ENCODE results near the gene ITPKC. TPM values are rescaled to one million over a fixed set of nuclear protein-coding genes. Genes with fewer than 3 reads are reported as not detected.
"Not testable (repeated sequence)": the region's sequence is repeated elsewhere in the genome, so short reads cannot be mapped to it uniquely, and the experiment has no call there.

ITPKC gene
- total and polyA plus RNA-seq, 3 experiments from 2014 or later = 5.5 to 8.9 (median 5.7) TPM

DNA sequence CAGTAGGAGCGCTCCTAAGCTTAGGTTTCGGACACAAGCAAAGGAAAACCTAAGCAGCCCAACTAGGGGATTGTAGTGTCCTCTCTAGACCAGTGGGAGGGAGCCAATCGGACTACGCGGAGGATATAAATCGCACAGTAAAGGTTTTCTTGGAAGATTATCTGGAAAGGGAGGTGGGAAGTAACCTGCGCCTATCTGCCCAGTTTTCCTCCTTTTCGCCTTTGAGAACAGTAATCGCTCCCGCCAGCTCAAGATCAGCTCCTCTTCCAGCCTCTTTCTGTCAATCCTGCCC lies 60.7 kb downstream of the ITPKC start:
- peak overlapping the region; percentile 98 for H3K4me3 ChIP-seq (ENCODE audit: low read length)
- POLR2A ChIA-PET = interaction anchor here (0.5 to 4.1 kb wide), 18 partner anchors 9 to 486 kb away, joined by 3 to 110 read pairs (median 4); partner anchors contain the start of genes ACTMAP, C19orf47, COQ8B and EGLN2
- Mint-ChIP-seq H3K27me3 (peaks cover 0 to 1% of the 10 kb centered on the region in 2 donors), H3K4me1 (peaks cover 33 to 46% (median 36%) of the 10 kb centered on the region in 3 donors), H3K36me3 (peaks cover 0 to 32% (median 5%) of the 10 kb centered on the region in 3 donors), H3K27ac (peak overlapping the region; percentile 95 to 99 (median 98)), H3K4me3 (peak overlapping the region; percentile 88 to 98 (median 92)), H3K9me3 (no peaks in the 10 kb centered on the region)
- H3K27me3 ChIP-seq (ENCODE audit: insufficient read depth, low read length, poor library complexity, severe bottlenecking) = no peaks in the 10 kb centered on the region
- H3K36me3 ChIP-seq (ENCODE audit: insufficient read depth, low read length) = no peaks in the 10 kb centered on the region
- DNase-seq = no peak
- CTCF ChIA-PET = interaction anchor here (0.9 to 3.9 kb wide), 12 partner anchors 10 to 168 kb away, joined by 4 to 38 read pairs (median 9); partner anchors contain the start of genes ACTMAP, EGLN2 and SNRPA
- peaks cover 31% of the 10 kb centered on the region for H3K4me1 ChIP-seq (ENCODE audit: insufficient read depth, low read length)
- no peaks in the 10 kb centered on the region for H3K9me3 ChIP-seq (ENCODE audit: low read length)
- peak overlapping the region; percentile 95 for H3K27ac ChIP-seq (ENCODE audit: low read depth, low read length)

- H3K4me1 ChIP-seq (ENCODE audit: insufficient read depth, low read length) = peaks cover 31% of the 10 kb centered on the region
- Mint-ChIP-seq H3K4me1 (peaks cover 33 to 46% (median 36%) of the 10 kb centered on the region in 3 donors), H3K4me3 (peak within 1 kb of the TSS; percentile 88 to 98 (median 92)), H3K36me3 (peaks cover 0 to 36% (median 5%) of the 10 kb centered on the region in 3 donors), H3K9me3 (no peaks in the 10 kb centered on the region), H3K27me3 (peaks cover 0 to 1% of the 10 kb centered on the region in 2 donors), H3K27ac (peak within 1 kb of the TSS; percentile 95 to 99 (median 98))
- H3K9me3 ChIP-seq (ENCODE audit: low read length) = no peaks in the 10 kb centered on the region
- DNase-seq = peak; percentile 100
- H3K36me3 ChIP-seq (ENCODE audit: insufficient read depth, low read length) = no peaks in the 10 kb centered on the region
- peak within 1 kb of the TSS; percentile 98 for H3K4me3 ChIP-seq (ENCODE audit: low read length)
- H3K27ac ChIP-seq (ENCODE audit: low read depth, low read length) = peak within 1 kb of the TSS; percentile 95
- POLR2A ChIA-PET = interaction anchor here (0.5 to 4.1 kb wide), 19 partner anchors 8 to 486 kb away, joined by 3 to 110 read pairs (median 5); partner anchors contain the start of genes ACTMAP, C19orf47, COQ8B and EGLN2
- CTCF ChIA-PET = interaction anchor here (0.9 to 3.9 kb wide), 15 partner anchors 10 to 174 kb away, joined by 4 to 38 read pairs (median 7); partner anchors contain the start of genes ACTMAP, EGLN2 and SNRPA
- no peaks in the 10 kb centered on the region for H3K27me3 ChIP-seq (ENCODE audit: insufficient read depth, low read length, poor library complexity, severe bottlenecking)
Observed at GRCh38 chr19:40777937-40778705, 61.2 kb downstream of the ITPKC start, which contains the start of gene RAB4B. TSS of gene RAB4B (plus strand) at chr19:40778247. CDS start at chr19:40778376, 129 bp downstream.

DNA sequence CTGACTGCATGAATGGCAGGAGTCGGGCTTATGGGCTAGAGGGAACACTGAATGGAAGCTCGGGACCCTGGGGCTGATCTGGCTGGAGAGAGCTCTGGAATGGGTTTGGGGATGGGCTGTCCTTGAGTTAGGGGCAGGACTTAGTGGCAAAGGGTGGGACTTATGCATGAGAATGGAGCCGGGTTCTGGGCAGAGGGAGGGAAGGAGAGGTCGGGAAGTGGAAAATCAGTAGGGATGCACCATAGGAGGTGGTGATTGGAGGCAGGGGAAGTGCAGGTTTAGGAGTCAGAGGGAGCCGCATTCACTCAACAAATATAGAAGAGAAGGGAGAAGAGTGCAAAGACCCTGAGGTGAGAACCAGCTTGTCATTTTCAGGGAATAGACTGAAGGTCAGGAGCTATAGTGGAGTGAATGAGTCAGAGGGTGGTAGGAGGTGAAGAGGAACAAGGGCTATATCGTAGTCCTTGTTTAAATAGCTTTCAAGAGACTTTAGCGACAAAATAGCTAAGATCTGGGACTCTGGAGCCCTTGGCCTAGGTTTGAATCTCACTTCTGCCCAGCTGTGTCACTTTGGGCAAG lies 61.9 kb downstream of the ITPKC start:
- Histone ChIP-seq H3K9me3 (ENCODE audit: low read length) (no peaks in the 10 kb centered on the region), H3K36me3 (ENCODE audit: insufficient read depth, low read length) (no peaks in the 10 kb centered on the region), H3K4me1 (ENCODE audit: insufficient read depth, low read length) (peaks cover 31% of the 10 kb centered on the region), H3K27me3 (ENCODE audit: insufficient read depth, low read length, poor library complexity, severe bottlenecking) (no peaks in the 10 kb centered on the region), H3K4me3 (ENCODE audit: low read length) (peak overlapping the region; percentile 98), H3K27ac (ENCODE audit: low read depth, low read length) (peak overlapping the region; percentile 95)
- H3K9me3 Mint-ChIP-seq = no peaks in the 10 kb centered on the region
- peak overlapping the region; percentile 88 to 98 (median 92) for H3K4me3 Mint-ChIP-seq
- CTCF ChIA-PET = interaction anchor here (0.9 to 3.9 kb wide), 14 partner anchors 9 to 175 kb away, joined by 4 to 38 read pairs (median 8); partner anchors contain the start of genes ACTMAP, EGLN2 and SNRPA
- no peak for DNase-seq
- H3K36me3 Mint-ChIP-seq = peaks cover 0 to 40% (median 5%) of the 10 kb centered on the region in 3 donors
- H3K27me3 Mint-ChIP-seq = peaks cover 0 to 1% of the 10 kb centered on the region in 2 donors
- peak overlapping the region; percentile 95 to 99 (median 98) for H3K27ac Mint-ChIP-seq
- POLR2A ChIA-PET = interaction anchor here (0.6 to 4.1 kb wide), 13 partner anchors 8 to 431 kb away, joined by 3 to 110 read pairs (median 5); partner anchors contain the start of genes ACTMAP, C19orf47, COQ8B and EGLN2
- peaks cover 35 to 46% (median 36%) of the 10 kb centered on the region in 3 donors for H3K4me1 Mint-ChIP-seq

GRCh38 chr19:40780582-40780981 lies 63.7 kb downstream of the ITPKC start:
- H3K27ac ChIP-seq (ENCODE audit: low read depth, low read length) = no peak overlapping the region
- H3K27me3 ChIP-seq (ENCODE audit: insufficient read depth, low read length, poor library complexity, severe bottlenecking) = no peaks in the 10 kb centered on the region
- H3K4me1 ChIP-seq (ENCODE audit: insufficient read depth, low read length) = peaks cover 31% of the 10 kb centered on the region
- no peak for DNase-seq
- Mint-ChIP-seq H3K9me3 (no peaks in the 10 kb centered on the region), H3K27ac (peak overlapping the region in 7 of 8 donors; percentile 5 to 78 (median 68)), H3K27me3 (peaks cover 0 to 1% of the 10 kb centered on the region in 2 donors), H3K4me1 (peaks cover 35 to 46% (median 36%) of the 10 kb centered on the region in 3 donors), H3K36me3 (peaks cover 0 to 49% (median 5%) of the 10 kb centered on the region in 3 donors), H3K4me3 (peak overlapping the region in 3 of 7 donors; percentile 28 to 58 (median 45))
- peaks cover 2% of the 10 kb centered on the region for H3K36me3 ChIP-seq (ENCODE audit: insufficient read depth, low read length)
- H3K9me3 ChIP-seq (ENCODE audit: low read length) = no peaks in the 10 kb centered on the region
- ChIA-PET POLR2A (interaction anchor here (0.6 kb wide), 1 partner anchor 9 kb away, joined by 3 read pairs; no protein-coding TSS in a partner anchor), CTCF (no interaction called here)
- no peak overlapping the region for H3K4me3 ChIP-seq (ENCODE audit: low read length)

GRCh38 chr19:40781140-40781539 lies 64.2 kb downstream of the ITPKC start:
- POLR2A ChIA-PET = interaction anchor here (0.6 kb wide), 1 partner anchor 8 kb away, joined by 3 read pairs; no protein-coding TSS in a partner anchor
- DNase-seq = no peak
- Histone ChIP-seq H3K27ac (ENCODE audit: low read depth, low read length) (no peak overlapping the region), H3K36me3 (ENCODE audit: insufficient read depth, low read length) (peaks cover 4% of the 10 kb centered on the region), H3K9me3 (ENCODE audit: low read length) (no peaks in the 10 kb centered on the region), H3K4me1 (ENCODE audit: insufficient read depth, low read length) (peaks cover 31% of the 10 kb centered on the region), H3K4me3 (ENCODE audit: low read length) (no peak overlapping the region), H3K27me3 (ENCODE audit: insufficient read depth, low read length, poor library complexity, severe bottlenecking) (no peaks in the 10 kb centered on the region)
- Mint-ChIP-seq H3K4me1 (peaks cover 33 to 45% (median 36%) of the 10 kb centered on the region in 3 donors), H3K36me3 (peaks cover 0 to 51% (median 5%) of the 10 kb centered on the region in 3 donors), H3K27ac (peak overlapping the region in 3 of 8 donors; percentile 40 to 72 (median 66)), H3K27me3 (peaks cover 0 to 1% of the 10 kb centered on the region in 2 donors), H3K4me3 (no peak overlapping the region), H3K9me3 (no peaks in the 10 kb centered on the region)
- CTCF ChIA-PET = interaction anchor here (1.5 kb wide), 1 partner anchor 17 kb away, joined by 3 read pairs; the partner anchor contains the start of gene EGLN2

DNA sequence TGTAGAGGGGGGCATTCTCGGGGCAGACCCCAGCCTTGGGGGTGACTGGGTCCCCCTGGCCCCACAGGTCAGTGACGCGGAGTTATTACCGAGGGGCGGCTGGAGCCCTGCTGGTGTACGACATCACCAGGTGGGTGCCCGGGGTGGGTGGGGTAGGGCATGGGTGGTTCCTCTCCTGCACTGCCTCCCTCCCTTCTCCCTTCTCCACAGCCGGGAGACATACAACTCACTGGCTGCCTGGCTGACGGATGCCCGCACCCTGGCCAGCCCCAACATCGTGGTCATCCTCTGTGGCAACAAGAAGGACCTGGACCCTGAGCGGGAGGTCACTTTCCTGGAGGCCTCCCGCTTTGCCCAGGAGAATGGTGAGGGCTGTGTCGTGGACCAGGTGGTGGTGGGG lies 66.8 kb downstream of the ITPKC start:
- Mint-ChIP-seq H3K27ac (peak overlapping the region in 1 of 8 donors; percentile 90), H3K4me1 (peaks cover 18 to 25% (median 19%) of the 10 kb centered on the region in 3 donors), H3K9me3 (no peaks in the 10 kb centered on the region), H3K36me3 (peaks cover 0 to 60% (median 5%) of the 10 kb centered on the region in 3 donors), H3K4me3 (no peak overlapping the region), H3K27me3 (peaks cover 0 to 1% of the 10 kb centered on the region in 2 donors)
- Histone ChIP-seq H3K27me3 (ENCODE audit: insufficient read depth, low read length, poor library complexity, severe bottlenecking) (no peaks in the 10 kb centered on the region), H3K4me1 (ENCODE audit: insufficient read depth, low read length) (peaks cover 16% of the 10 kb centered on the region), H3K27ac (ENCODE audit: low read depth, low read length) (no peak overlapping the region), H3K9me3 (ENCODE audit: low read length) (no peaks in the 10 kb centered on the region), H3K36me3 (ENCODE audit: insufficient read depth, low read length) (peaks cover 4% of the 10 kb centered on the region), H3K4me3 (ENCODE audit: low read length) (no peak overlapping the region)
- CTCF ChIA-PET = no interaction called here
- DNase-seq = no peak
- POLR2A ChIA-PET = no interaction called here

DNA sequence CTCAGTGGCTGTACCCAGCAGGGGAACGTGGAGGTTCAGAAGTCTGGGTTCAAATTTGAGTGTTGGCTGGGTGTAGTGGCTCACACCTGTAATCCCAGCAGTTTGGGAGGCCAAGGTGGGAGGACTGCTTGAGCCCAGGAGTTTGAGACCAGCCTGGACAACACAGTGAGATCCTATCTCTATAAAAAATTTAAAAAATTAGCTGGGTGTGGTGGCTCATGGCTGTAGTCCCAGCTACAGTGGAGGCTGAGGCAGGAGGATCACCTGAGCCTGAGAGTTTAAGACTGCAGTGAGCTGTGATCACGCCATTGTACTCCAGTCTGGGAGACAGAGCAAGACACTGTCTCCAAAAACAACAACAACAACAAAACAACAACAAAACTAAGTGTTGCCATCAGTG lies 67.2 kb downstream of the ITPKC start:
- H3K27ac ChIP-seq (ENCODE audit: low read depth, low read length); CTCF ChIA-PET; H3K27me3 ChIP-seq (ENCODE audit: insufficient read depth, low read length, poor library complexity, severe bottlenecking); H3K9me3 Mint-ChIP-seq; DNase-seq; H3K27me3 Mint-ChIP-seq; H3K36me3 ChIP-seq (ENCODE audit: insufficient read depth, low read length); H3K9me3 ChIP-seq (ENCODE audit: low read length); H3K4me3 Mint-ChIP-seq; H3K4me3 ChIP-seq (ENCODE audit: low read length): not testable (repeated sequence)
- peak overlapping the region in 2 of 8 donors; percentile 66 to 70 for H3K27ac Mint-ChIP-seq
- H3K36me3 Mint-ChIP-seq = peaks cover 0 to 61% (median 5%) of the 10 kb centered on the region in 3 donors
- peaks cover 11% of the 10 kb centered on the region for H3K4me1 ChIP-seq (ENCODE audit: insufficient read depth, low read length)
- H3K4me1 Mint-ChIP-seq = peaks cover 14 to 21% (median 15%) of the 10 kb centered on the region in 3 donors
- POLR2A ChIA-PET = interaction anchor here (0.7 kb wide), 1 partner anchor 15 kb away, joined by 3 read pairs; the partner anchor contains the start of gene EGLN2
